GM21528 (cell line): ENCODE data around the gene ZNF234.
"Not testable (repeated sequence)": the region's sequence is repeated elsewhere in the genome, so short reads cannot be mapped to it uniquely, and the experiment has no call there.

ENCODE experiments used
- ATAC-seq: cut with Tn5 transposase; IDR thresholded peaks from one replicate; pipeline ENCODE4 v1.9.1; 2021; ENCODE audit warnings: mild to moderate bottlenecking, moderate library complexity; ENCODE audit not compliant: unreplicated experiment, low FRiP score

ZNF234 gene

DNA sequence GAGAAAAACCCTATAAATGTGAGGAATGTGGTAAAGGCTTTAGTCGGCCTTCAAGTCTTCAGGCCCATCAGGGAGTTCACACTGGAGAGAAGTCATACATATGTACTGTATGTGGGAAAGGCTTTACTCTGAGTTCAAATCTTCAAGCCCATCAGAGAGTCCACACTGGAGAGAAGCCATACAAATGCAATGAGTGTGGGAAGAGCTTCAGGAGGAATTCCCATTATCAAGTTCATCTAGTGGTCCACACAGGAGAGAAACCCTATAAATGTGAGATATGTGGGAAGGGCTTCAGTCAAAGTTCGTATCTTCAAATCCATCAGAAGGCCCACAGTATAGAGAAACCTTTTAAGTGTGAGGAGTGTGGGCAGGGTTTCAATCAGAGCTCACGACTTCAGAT is 35.2 kb downstream of the ZNF234 start:
- no peak for ATAC-seq

DNA sequence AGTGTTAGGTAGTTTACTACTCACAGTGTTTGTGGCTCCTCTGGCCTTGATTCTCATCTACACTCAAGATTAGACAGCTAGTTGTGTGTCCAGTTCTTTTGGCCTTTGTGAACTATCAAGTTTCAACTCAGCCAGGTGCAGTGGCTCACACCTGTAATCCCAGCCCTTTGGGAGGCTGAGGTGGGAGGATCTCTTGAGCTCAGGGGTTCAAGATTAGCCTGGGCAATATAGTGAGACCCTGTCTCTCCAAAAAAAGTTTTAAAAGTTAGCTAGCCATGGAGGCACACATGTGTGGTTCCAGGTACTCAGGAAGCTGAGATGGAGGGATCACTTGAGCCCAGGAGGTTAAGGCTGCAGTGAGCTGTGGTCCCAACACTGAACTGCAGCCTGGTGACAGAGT is 39.6 kb downstream of the ZNF234 start:
- ATAC-seq: no peak

DNA sequence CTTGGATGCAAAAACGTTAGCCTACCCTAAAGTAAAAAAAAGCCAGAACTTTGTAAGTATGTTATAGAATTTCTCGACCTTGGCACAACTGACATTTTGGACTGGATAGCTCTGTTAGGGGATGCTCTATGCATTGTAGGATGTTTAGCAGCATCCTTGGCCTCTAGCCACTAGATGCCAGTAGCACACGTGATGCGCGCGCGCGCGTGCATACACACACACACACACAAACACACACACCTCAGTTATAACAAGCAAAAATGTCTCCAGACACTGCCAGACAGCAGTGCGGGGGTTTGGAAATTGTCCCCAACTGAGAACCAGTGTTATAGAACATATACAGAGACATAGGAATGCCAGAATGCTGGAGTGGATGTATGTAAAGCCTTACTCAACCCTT is 40.8 kb downstream of the ZNF234 start:
- ATAC-seq: no peak

DNA sequence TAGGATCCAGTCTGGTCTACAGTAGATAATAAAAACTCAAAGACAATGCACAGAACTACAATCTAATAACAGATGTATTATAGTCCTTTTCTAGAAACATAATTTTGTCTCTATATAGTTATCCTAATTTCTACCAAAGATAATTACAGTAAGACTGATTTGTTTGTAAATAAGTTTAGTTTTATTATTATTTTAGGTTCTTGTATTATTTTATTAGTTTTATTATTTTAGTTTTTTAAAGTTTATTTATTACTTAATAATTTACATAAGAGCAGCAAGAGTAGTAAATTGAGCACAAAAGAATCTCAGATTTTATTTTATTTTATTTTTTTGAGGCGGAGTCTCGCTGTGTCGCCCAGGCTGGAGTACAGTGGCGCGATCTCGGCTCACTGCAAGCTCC is 48.7 kb downstream of the ZNF234 start:
- no peak for ATAC-seq

DNA sequence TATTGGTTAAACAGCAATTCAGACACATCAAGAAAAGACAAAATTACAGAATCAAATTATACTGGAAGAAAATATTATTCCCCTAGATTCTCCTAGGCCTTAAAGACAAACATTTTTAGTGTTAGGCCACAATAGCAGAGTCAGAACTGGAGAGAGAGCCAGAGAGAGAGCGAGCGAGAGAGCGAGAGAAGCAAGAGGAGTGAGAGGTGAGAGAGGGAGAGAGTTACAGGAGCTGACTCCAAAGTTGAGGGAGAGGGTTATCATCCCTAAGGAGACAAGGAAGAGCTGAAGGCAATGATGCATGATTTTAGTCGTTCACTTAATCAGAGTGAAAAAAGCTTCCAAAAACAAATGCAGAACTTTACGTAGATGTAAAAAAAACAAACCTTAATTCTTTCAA is 50.8 kb downstream of the ZNF234 start:
- ATAC-seq: no peak

DNA sequence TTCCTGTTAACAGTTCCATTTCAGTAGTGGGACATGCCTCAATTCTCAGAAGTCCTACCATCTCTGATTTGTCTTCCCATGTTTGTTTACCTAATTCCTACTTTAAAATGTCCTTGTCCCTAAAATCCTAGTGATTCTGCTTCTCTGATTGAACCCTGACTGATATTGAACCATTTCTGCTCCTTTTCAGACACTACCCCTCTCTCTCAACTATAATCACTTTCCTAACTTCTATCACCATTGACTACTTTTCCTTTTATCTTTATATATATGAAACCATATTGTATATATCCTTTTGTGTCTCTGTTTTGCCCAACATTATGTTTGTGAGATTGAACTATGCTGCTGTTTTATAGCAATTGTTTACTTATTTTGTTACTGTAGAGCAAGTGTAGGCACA is 55.4 kb downstream of the ZNF234 start:
- no peak for ATAC-seq

DNA sequence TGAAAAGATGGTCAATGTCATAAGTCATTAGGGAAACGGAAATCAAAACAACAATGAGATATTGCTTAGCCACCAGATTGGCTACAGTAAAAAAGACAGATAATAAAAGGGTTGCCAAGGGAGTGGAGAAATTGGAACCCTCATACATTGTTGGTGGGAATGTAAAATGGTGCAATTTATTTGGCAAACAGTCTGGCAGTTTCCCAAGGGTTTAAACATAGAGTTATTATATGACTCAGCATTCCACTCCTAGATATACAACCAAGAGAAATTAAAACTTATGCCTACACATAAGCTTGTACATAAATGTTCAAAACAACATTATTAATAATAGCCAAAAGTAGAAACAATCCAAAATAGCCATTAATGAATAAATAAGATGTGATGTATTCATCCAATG is 61.1 kb downstream of the ZNF234 start:
- ATAC-seq: no peak

DNA sequence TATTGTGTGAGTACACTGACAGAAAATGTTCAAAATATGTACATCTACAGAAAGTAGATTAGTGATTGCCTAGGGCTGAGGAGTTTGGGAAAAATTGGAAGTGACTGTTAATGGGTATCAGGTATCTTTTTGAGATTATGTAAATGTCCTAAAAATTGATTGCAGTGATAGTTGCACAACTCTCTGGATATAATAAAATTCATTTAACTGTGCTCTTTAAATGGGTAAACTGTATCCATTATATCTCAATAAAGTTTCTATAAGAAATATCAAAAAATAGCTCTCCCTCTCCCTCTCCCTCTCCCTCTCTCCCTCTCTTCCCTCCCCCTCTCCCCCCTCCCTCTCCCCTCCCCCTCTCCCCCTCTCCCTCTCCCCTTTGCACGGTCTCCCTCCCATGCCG is 61.6 kb downstream of the ZNF234 start:
- ATAC-seq: no peak

DNA sequence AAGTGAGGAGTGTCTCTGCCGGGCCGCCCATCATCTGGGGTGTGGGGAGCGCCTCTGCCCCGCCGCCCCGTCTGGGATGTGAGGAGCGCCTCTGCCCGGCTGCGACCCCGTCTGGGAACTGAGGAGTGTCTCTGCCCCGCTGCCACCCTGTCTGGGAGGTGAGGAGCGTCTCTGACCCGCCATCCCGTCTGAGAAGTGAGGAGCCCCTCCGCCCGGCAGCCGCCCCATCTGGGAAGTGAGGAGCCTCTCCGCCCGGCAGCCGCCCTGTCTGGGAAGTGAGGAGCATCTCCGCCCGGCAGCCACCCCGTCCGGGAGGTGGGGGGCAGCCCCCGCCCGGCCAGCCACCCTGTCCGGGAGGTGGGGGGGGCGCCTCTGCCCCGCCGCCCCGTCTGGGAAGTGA is 62.5 kb downstream of the ZNF234 start:
- ATAC-seq: not testable (repeated sequence)

DNA sequence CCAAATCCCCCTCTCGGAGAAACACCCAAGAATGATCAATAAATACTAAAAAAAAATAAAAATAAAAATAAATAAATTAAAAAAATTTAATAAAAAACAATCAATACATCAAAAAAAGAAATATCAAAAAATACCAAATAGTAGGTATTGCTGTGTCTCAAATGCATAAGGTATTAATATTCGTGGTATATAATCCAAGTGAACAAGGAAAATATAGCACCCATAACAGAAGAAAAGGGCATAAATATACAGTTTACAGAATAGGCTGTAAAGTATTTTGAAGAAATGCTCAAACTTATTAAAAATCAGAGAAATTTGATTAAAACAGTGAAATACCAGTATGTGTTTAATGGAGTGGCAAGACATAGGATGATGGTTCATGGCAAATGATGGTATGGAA is 63.4 kb downstream of the ZNF234 start:
- ATAC-seq: no peak

DNA sequence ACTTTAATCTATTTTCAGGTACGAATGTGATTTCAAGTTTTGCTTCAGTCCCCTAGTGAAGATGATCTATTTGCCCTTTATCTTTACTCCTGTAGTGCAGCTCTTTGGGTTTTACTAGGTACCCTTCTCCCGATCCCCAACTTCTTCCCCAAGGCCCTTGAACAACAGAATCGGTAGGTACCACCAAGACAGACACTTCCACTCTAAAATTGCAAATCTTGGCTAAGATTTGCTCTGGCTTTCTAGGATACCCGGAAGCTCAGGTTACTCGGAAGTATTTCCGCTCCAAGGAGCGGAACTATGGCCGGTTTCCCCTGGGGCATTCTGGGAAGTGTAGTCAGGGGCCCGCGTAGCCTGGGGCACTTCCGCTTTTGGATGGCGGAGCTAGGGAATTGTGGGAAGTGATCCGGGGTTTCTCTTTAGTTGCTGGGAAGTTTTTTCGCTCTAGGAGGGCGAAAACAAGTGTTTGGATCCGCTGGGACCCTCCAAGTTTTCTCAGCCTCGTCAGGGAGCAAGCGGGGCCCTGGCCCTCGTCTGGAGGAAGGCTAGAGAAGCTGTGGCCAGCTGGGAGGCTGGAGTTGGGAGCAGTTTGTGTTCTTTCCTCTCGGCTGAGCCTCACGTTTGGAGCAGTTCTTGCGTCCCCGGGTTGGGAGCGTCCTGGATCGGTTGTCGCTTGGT is 65.9 kb downstream of the ZNF234 start:
- peak; percentile 91 for ATAC-seq
